Choroid plexus epithelial cell (primary cell): Measurements from ENCODE around the gene OSBPL6.

ENCODE experiments used
- DNase-seq: peaks from one replicate; pipeline ENCODE4 v3.0.0-alpha.2; 2010; ENCODE audit warnings: low read depth
- H3K4me3 ChIP-seq: 2 replicates; pipeline ENCODE4 v1.5.1; 2011; ENCODE audit warnings: low read depth, mild to moderate bottlenecking, control low read depth, low read length, moderate library complexity
- CTCF ChIP-seq: conservative IDR thresholded peaks from 2 replicates; pipeline ENCODE4 v1.5.1; 2011; ENCODE audit warnings: low read depth, mild to moderate bottlenecking, control low read depth, inconsistent platforms, low read length, moderate library complexity

The OSBPL6 gene

GRCh38 chr2:178361588-178361987 lies 167.3 kb downstream of the OSBPL6 start:
- H3K4me3 ChIP-seq, result no peak overlapping the region
- no peak for TF ChIP-seq CTCF
- no peak for DNase-seq

GRCh38 chr2:178363252-178363651 lies 168.9 kb downstream of the OSBPL6 start:
- H3K4me3 ChIP-seq, result no peak overlapping the region
- DNase-seq, result peak; percentile 49
- no peak for TF ChIP-seq CTCF

- TF ChIP-seq CTCF, result no peak
- H3K4me3 ChIP-seq, result no peak overlapping the region
- DNase-seq, result no peak
Measured at GRCh38 chr2:178365116-178365515, 170.8 kb downstream of the OSBPL6 start.

- no peak for TF ChIP-seq CTCF
- no peak for DNase-seq
- no peak overlapping the region for H3K4me3 ChIP-seq
Measured at GRCh38 chr2:178366412-178366811, 172.1 kb downstream of the OSBPL6 start.

- no peak for TF ChIP-seq CTCF
- H3K4me3 ChIP-seq, result no peak overlapping the region
- no peak for DNase-seq
Measured at GRCh38 chr2:178367344-178367743, 173.0 kb downstream of the OSBPL6 start.

- TF ChIP-seq CTCF, result no peak
- no peak for DNase-seq
- H3K4me3 ChIP-seq, result no peak overlapping the region
Measured at GRCh38 chr2:178374865-178375264, 180.6 kb downstream of the OSBPL6 start.

- TF ChIP-seq CTCF, result no peak
- no peak overlapping the region for H3K4me3 ChIP-seq
- DNase-seq, result no peak
Measured at GRCh38 chr2:178377046-178377445, 182.7 kb downstream of the OSBPL6 start.
